ENCODE data around the gene TMEM151A.
A peak's percentile ranks its signal among the peaks of the same experiment; 100 is the strongest.

Gene TMEM151A

DNA sequence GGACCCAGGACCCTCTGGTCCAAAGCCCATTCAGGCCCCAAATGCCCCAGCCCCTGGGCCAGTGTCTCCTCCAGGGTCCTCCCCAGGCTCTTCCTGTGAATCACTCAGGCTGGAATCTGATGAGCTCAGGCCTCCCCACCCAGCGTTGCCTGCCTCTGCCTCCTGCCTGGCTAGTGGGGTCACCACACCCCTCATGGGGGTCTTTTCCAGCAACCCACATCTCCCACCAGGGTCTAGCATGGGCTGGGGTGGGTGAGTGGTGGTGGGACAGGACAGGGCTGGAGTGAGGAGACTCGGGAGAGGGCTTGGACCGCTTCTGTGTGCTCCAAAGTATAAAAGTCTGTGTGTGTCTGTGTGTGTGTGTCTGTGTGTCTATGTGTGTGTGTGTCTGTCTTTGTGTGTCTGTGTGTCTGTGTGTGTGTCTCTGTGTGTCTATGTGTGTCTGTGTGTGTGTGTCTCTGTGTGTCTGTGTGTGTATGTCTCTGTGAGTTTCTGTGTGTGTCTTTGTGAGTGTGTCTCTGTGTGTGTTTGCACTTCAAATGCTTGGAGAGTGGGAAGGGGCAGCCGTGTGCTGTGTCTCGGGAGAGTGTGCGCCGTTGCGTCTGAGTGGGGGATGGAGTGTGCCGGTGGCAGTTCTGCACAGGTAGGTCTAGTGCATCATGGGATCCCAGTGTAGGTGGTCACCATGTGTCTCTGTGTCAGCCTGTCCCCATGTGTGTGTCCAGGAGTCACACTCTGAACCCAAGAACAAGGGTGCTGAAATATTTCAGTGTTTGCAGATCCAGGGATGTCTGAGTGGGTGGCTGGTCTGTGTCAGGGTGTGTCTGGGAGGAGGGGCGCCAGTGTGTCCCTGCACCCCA, 35.7 kb downstream of the TMEM151A start:
- ATAC-seq (no peak), DNase-seq (ENCODE audit: low spot score in 2 of 2) (no peak)

DNA sequence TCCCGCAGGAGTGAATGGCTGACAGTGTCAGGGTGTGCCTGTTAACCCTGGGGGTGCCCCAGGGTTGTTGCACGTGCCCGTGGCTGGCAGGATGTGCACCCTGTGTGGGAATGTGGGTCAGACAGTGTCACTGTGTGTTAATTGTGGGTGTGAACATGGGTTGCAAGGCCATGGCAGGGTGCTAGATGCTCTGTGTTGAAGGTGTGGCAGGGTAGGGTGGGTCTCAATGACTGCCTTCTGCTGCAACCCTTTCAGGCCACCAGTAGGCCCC, 36.3 kb downstream of the TMEM151A start:
- H3K27ac Mint-ChIP-seq: peak overlapping the region; percentile 68
- H3K4me3 Mint-ChIP-seq: peak overlapping the region; percentile 38
- DNase-seq (ENCODE audit: low spot score in 2 of 2) (no peak), ATAC-seq (peak; percentile 61)
- H3K36me3 Mint-ChIP-seq: no peaks in the 10 kb centered on the region
- peaks cover 48% of the 10 kb centered on the region for H3K4me1 Mint-ChIP-seq
- H3K9me3 Mint-ChIP-seq: no peaks in the 10 kb centered on the region

More for the DNA sequence above, 35.7 kb downstream of the TMEM151A start:
- H3K4me1 Mint-ChIP-seq: peaks cover 54% of the 10 kb centered on the region
- no peaks in the 10 kb centered on the region for H3K9me3 Mint-ChIP-seq
- H3K27ac Mint-ChIP-seq: peak overlapping the region; percentile 58
- H3K36me3 Mint-ChIP-seq: no peaks in the 10 kb centered on the region
- H3K4me3 Mint-ChIP-seq: peak overlapping the region; percentile 13

DNA sequence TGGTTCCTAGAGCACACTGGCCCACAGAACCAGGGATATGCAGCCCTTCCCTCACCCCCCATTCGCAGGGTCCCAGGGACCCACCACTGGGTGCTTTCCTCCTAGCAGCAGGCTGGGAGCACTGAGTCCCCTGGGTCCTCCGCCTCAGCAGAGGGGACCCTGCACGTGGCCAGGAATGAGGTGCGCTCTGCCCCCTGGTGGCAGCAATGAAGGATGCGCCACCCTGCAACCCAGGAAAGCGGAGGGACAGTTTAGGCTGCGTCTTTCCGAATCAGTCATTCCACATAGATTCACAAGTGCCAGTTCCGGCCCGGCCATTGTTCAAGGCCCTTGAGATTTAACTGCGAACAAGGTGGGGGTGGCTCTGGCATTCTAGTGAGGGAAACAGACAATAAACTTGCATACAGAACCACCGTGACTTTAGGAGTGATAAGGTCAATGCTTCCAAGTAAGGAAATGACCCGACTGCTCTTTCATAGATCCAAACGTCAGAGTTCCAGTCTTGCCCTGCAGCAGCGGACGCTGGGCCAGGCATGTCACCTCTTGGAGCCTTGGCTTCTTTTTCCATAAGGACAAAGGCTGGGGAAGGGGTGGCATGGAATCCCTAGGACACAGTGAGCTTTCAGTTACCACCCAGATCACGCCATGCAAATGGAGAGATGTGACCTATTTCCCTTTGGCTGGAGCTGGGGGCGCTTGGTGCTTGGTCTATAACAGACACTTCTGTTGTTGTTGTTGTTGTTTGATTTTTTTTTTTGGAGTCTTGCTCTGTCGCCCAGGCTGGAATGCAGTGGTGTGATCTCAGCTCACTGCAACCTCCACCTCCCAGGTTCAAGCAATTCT, 36.8 kb downstream of the TMEM151A start:
- Mint-ChIP-seq H3K9me3 (no peaks in the 10 kb centered on the region), H3K4me1 (peaks cover 43% of the 10 kb centered on the region), H3K36me3 (no peaks in the 10 kb centered on the region), H3K27ac (peak overlapping the region; percentile 68), H3K4me3 (peak overlapping the region; percentile 38)
- ATAC-seq (peak; percentile 87), DNase-seq (ENCODE audit: low spot score in 2 of 2) (peak; percentile 80 to 90)

DNA sequence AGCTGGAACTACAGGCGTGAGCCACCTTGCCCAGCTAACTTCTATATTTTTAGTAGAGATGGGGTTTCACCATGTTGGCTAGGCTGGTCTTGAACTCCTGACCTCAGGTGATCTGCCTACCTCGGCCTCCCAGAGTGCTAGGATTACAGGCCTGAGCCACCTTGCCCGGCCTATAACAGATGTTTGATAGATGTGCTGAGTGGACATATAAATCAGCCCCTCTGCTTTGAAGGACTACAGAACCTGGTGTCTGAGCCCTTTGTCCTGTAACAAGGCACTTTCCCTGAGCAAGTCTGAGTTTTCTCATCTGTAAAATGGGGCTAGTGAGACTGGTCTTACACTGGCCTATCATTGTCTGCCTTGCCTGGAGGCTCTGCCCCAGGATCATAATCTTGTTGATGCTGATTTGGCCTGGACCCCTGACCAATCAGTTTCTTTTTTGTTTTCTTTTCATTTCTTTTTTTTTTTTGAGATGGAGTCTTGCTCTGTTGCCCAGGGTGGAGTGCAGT, 37.5 kb downstream of the TMEM151A start:
- Mint-ChIP-seq H3K27ac (peak overlapping the region; percentile 68), H3K36me3 (no peaks in the 10 kb centered on the region), H3K4me1 (peaks cover 36% of the 10 kb centered on the region), H3K4me3 (peak overlapping the region; percentile 38), H3K9me3 (no peaks in the 10 kb centered on the region)
- DNase-seq (ENCODE audit: low spot score in 2 of 2): no peak
- ATAC-seq: no peak

DNA sequence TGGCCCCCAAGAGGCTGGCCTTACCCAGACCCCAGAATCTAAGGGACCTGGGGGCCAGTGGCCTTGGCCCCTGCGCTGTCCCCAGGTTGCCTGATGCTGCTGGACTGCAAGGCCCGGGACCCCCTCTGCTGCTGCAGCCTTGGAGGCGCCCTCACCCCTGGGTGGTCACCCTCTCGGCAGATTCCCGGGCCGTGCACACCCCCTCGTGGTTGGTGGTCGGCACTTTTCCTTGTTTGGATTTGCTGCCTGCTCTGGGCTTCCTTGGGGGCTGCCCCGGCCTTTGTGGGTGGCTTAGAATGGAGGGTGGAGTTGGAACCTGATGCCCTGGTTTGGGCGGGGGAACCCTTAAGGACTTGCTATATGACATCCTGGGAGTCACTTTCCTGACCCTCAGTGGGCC, 39.2 kb downstream of the TMEM151A start:
- ATAC-seq (no peak), DNase-seq (ENCODE audit: low spot score in 2 of 2) (no peak)
- Mint-ChIP-seq H3K4me3 (no peak overlapping the region), H3K9me3 (no peaks in the 10 kb centered on the region), H3K4me1 (peaks cover 35% of the 10 kb centered on the region), H3K36me3 (no peaks in the 10 kb centered on the region), H3K27ac (peak overlapping the region; percentile 23)

DNA sequence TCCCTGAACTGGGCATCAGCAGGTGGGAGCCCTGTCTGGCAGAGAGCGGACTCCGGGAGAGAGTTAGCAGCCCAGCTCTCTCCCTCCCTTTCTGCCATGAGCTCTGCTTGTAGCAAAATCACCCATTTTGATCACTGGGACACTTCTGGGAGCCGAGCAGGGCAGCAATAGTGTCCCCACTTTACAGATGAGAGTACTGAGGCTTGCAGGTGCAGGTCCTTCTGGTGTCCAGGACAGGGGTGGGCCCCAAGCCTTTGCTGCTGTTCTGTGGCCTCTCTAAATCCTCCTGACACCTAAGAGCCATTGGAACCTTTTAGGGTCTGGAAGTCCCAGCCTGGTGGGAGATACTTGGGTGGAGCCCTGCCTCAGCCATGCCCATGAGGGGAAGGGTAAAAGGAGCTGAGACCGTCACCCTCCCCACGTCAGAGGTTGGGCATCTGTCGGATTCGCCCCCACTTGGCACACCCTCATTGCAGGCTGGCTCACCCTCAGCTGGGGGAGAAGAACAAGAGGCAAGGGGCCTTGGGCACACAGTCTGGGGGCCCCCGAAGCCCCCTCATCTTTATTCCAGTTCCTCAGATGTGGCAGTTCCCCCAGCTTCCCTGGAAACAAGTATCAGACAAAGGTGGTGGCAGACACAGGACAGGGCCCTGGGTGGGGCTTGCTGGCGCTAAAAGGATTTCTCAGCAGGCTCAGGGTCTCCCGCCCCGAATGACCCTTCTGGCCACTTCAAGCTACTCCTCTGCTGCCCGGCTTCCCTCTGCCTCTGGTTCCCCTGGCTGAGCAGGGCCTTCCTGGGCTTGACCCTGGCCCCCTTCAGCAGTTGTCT, 40.1 kb downstream of the TMEM151A start:
- peaks cover 35% of the 10 kb centered on the region for H3K4me1 Mint-ChIP-seq
- no peak overlapping the region for H3K4me3 Mint-ChIP-seq
- no peaks in the 10 kb centered on the region for H3K9me3 Mint-ChIP-seq
- no peak for DNase-seq (ENCODE audit: low spot score in 2 of 2)
- ATAC-seq: no peak
- no peak overlapping the region for H3K27ac Mint-ChIP-seq
- peaks cover 6% of the 10 kb centered on the region for H3K36me3 Mint-ChIP-seq

DNA sequence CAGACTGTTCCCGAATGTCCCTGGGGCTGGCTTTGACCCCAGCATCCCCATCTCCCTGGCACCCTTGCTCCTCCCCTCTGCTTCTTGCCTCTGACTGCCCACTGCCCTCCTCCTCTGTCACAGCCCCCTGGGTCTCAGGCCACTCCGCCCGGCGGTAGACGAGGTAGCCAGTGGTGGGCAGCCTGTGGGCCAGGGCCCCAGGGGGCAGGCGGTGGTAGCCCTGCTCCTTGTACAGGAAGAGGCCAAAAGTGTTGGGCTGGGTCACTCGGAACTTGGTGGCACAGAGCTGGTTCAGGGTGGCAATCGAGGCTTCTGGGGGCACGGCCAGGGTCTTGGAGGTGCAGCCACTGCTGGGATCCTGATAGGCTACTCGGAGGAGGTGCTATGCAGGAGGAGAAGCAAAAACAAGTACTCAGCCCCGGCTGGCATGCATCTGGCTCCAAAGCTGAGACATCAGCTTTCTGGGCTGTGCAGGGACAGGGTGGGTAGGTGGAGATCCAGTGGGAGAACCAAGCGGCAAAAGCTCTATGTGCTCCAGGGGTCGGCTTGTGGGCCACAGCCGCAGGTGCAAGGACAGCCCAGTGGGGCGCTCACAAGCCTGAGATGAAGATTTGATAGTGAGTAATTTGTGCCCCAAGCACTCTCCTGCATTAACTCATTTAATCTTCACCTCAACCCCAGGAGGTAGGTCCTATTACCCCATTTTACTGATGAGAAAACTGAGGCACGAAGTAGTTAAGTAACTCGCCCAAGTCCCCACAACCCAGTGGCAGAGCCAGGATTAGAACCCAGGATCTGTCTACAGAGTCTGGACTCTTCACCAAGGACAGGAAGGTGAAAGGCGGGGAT, 40.9 kb downstream of the TMEM151A start:
- peaks cover 14% of the 10 kb centered on the region for H3K36me3 Mint-ChIP-seq
- no peaks in the 10 kb centered on the region for H3K9me3 Mint-ChIP-seq
- H3K4me1 Mint-ChIP-seq: peaks cover 37% of the 10 kb centered on the region
- no peak overlapping the region for H3K27ac Mint-ChIP-seq
- ATAC-seq: no peak
- H3K4me3 Mint-ChIP-seq: no peak overlapping the region
- no peak for DNase-seq (ENCODE audit: low spot score in 2 of 2)

DNA sequence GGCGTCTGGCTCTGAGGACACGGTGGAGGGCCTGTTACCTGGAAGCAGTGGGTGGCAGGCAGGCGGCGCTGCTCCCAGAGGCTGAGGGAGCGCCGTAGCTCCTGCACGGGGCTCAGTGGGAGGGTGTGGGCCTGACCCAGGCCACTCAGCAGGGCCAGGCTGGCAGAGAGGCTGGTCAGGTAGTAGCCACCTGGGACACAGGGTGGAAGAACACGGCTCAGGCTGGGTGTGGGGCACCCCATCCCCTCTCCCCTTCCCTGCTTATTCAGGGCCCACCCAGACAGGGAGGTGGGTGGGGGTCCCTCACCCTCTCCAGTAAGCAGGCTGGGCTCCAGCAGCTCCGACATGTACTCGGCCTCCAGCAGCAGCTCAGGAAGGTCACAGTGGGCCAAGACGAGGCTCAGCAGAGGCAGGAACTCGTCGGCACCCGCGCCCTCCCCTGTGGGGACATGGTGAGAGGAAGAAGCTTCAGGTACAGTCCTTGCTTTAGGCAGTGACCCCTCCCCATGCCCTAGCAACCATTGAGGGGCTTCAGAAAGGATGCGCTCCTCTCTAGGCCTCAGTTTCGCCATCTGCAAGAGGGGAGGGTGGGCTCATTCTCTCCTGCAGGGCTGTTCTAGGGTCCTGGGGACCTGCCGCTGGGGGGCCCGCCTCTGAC, 41.7 kb downstream of the TMEM151A start:
- no peaks in the 10 kb centered on the region for H3K9me3 Mint-ChIP-seq
- ATAC-seq: no peak
- no peak for DNase-seq (ENCODE audit: low spot score in 2 of 2)
- H3K4me3 Mint-ChIP-seq: no peak overlapping the region
- peaks cover 34% of the 10 kb centered on the region for H3K4me1 Mint-ChIP-seq
- H3K27ac Mint-ChIP-seq: no peak overlapping the region
- peaks cover 18% of the 10 kb centered on the region for H3K36me3 Mint-ChIP-seq

DNA sequence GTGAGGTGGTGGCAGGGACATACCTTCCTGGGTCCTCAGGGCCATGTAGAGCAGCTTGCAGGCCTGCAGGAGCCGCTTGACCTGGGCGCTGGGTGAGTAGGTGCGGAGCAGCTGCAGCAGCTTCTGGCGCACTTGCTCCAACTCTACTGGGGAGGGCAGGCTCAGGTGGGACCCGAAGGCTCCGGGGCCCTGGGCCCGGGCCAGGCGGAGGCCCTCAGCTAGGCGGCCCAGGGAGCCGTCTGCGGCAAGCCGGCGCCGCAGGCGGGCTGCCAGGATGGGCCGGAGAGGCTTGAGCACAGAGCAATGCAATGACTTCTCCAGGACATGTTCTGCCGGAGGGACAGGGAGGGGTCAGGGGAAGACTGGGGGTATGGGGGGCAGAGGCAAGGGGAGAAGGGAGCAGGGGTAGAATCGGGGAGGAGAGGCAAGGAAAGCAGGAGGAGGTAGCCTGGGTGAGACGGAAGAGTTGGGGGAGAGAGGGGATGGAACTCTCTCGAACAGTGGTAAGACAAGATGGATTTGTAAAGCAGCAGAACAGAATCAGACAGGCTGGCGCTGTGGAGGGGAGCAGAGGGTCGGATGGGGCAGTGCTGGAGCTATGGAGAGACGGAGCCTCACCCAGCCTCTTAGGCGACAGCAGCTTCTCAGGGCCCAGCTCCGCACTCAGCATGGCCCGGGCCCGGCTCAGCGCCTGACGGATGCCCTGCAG, 42.4 kb downstream of the TMEM151A start:
- Mint-ChIP-seq H3K36me3 (peaks cover 25% of the 10 kb centered on the region), H3K27ac (no peak overlapping the region), H3K9me3 (no peaks in the 10 kb centered on the region), H3K4me3 (no peak overlapping the region), H3K4me1 (peaks cover 33% of the 10 kb centered on the region)
- ATAC-seq (no peak), DNase-seq (ENCODE audit: low spot score in 2 of 2) (no peak)

DNA sequence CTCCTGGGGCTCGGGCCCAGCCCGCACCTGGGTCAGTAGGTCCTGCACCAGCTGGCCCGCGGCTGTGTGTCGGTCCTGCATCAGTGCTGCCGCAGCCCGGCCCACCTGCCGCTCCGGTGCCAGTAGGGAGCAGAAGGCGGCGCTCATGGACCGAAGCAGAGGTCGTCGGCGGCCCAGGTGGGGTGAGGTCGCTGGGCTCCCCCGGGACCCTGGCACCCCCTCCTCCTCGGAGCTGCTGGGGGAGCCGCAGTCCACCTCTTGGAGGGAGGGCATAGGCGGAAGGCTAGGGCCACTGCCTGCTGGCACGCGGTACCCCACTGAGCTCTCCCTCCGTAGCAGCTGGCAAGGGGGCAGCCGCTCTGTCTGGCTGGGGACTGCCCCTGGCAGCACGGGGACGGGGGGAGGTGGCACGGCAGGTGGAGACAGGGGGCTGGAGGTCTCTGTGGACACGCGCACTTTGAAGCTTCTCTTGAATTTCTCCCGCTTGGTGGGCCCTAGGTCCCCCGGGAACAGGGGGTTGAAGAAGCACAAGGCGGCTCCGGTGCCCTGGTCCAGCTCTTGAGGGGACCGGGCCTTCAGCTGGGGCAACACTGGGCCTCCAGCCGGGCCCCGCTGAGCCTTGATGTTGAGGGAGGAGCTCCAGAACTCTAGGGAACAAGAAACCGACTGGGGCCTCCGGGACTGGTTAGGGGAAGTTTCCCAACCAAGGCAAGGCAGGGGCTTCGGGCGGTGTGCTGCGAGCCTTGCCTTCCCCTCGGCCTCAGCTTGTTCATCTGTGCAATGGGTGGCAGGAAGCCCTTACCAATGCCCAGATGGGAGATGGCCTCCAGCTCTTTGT, 43.1 kb downstream of the TMEM151A start:
- ATAC-seq: no peak
- Mint-ChIP-seq H3K9me3 (no peaks in the 10 kb centered on the region), H3K27ac (peak overlapping the region; percentile 89), H3K4me3 (peak overlapping the region; percentile 78), H3K36me3 (peaks cover 33% of the 10 kb centered on the region), H3K4me1 (peaks cover 36% of the 10 kb centered on the region)
- DNase-seq (ENCODE audit: low spot score in 2 of 2): no peak

DNA sequence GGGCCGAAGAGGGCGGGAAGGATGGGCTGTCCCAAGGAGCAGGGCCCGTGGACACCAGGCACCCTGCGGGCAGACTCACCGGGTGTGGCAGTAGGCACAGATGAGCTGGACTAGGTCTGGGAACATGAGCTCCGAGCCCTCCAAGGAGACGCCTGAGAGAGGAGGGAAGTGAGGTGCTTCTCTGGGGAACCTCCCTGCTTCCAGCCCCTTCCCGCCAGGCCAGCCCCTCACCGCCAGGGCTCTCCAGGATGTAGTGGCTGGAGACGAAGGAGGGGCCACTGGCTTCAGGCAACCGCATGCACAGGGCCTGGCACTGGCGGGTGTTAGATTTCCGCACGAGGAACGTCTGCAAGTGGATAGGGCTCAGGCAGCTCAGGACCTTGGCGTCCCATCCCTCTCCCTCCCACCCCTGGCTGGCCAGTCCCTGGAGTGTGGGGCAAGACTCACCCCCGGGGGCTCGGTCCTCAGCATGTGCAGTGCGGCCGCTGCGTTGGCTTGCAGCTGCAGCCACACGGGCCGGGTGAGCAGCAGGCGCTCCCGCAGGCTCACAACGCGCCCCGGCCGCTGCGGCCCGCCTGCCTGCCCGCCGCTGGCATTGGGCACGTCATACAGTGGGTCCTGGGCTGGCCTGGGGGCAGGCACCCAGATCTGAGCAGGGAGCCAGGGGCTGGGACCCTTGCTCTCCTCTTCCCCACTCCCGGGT, 44.0 kb downstream of the TMEM151A start:
- H3K9me3 Mint-ChIP-seq: no peaks in the 10 kb centered on the region

More for the DNA sequence above, 44.0 kb downstream of the TMEM151A start:
- Mint-ChIP-seq H3K4me3 (peak overlapping the region; percentile 78), H3K27ac (peak overlapping the region; percentile 94), H3K36me3 (peaks cover 38% of the 10 kb centered on the region), H3K4me1 (peaks cover 36% of the 10 kb centered on the region)
- DNase-seq (ENCODE audit: low spot score in 2 of 2): no peak
- ATAC-seq: no peak

All from stimulated activated effector memory CD8-positive, alpha-beta T cell treated with anti-CD3 and anti-CD28 coated beads, Interleukin-12 subunit alpha, Interleukin-12 subunit beta, amount 100 ng/mL, for 72 hours (primary cell).